ENCODE measurements around the gene COL11A1. TPM values are rescaled to one million over a fixed set of nuclear protein-coding genes. Genes with fewer than 3 reads are reported as not detected.

Gene COL11A1
- total and polyA plus RNA-seq, 2 experiments from 2014 or later: 37.4 to 56.7 TPM

GRCh38 chr1:103120981-103121380 is 12.7 kb upstream of the COL11A1 start:
- DNase-seq (ENCODE audit: low read depth in 1 of 2, low spot score in 1 of 2): no peak
- H3K27ac ChIP-seq: no peak overlapping the region
- H3K9me3 ChIP-seq (ENCODE audit: low read depth): no peaks in the 10 kb centered on the region
- H3K4me1 ChIP-seq (ENCODE audit: low read depth): no peaks in the 10 kb centered on the region
- no peaks in the 10 kb centered on the region for H3K36me3 ChIP-seq
- H3K4me3 ChIP-seq: no peak overlapping the region
- TF ChIP-seq CTCF (IDR thresholded peaks at IDR 0.05; ENCODE audit: low read depth, low read length): no peak
- no peaks in the 10 kb centered on the region for H3K27me3 ChIP-seq

DNA sequence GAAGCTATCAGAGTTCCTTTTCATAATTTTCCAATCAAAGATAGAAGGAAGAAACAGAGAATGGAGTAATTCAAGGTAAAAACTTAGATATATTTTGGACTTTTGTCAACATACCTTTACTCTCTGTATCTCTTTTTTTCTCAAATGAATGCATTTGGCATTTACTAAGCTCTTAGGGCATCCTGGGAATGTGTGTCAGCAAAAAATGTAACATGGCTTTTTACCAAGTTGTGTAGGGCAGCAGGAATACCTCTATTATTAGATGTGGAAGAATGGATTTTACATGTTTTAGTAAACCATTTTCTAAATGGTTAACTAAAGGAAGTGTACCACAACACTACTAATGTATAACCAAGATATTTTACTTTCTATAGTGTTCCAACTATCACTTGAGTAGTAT is 4.2 kb upstream of the COL11A1 start:
- peaks cover 4% of the 10 kb centered on the region for H3K4me1 ChIP-seq (ENCODE audit: low read depth)
- no peak overlapping the region for H3K27ac ChIP-seq
- no peaks in the 10 kb centered on the region for H3K9me3 ChIP-seq (ENCODE audit: low read depth)
- no peak overlapping the region for H3K4me3 ChIP-seq
- DNase-seq (ENCODE audit: low read depth in 1 of 2, low spot score in 1 of 2): no peak
- no peaks in the 10 kb centered on the region for H3K36me3 ChIP-seq
- TF ChIP-seq CTCF (IDR thresholded peaks at IDR 0.05; ENCODE audit: low read depth, low read length): no peak
- H3K27me3 ChIP-seq: no peaks in the 10 kb centered on the region

- H3K4me3 ChIP-seq: no peak overlapping the region
- H3K36me3 ChIP-seq: no peaks in the 10 kb centered on the region
- no peak overlapping the region for H3K27ac ChIP-seq
- H3K27me3 ChIP-seq: no peaks in the 10 kb centered on the region
- no peaks in the 10 kb centered on the region for H3K9me3 ChIP-seq (ENCODE audit: low read depth)
- TF ChIP-seq CTCF (IDR thresholded peaks at IDR 0.05; ENCODE audit: low read depth, low read length): no peak
- DNase-seq (ENCODE audit: low read depth in 1 of 2, low spot score in 1 of 2): no peak
- peaks cover 4% of the 10 kb centered on the region for H3K4me1 ChIP-seq (ENCODE audit: low read depth)
Measured at GRCh38 chr1:103111926-103112325, 3.6 kb upstream of the COL11A1 start.

DNA sequence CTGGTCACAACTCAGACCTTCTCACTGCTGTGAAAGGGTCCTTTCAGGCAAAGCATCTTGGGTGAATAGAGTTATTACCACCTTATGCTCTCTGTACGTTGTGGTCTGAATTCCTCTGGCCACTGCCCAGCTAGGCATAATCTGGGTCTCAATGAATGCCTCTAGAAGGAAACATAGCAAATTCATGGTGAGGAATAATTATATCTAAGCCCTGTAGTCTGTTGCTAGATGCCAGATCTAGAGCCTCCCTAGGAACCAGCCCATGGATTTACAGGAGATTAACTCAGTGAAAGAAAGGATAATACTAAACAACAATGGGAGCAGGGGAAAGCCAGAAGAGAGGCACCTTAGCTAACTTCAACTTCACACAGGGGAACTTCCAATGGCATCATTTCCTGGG is 2.4 kb upstream of the COL11A1 start:
- Histone ChIP-seq H3K36me3 (no peaks in the 10 kb centered on the region), H3K4me3 (no peak overlapping the region), H3K4me1 (ENCODE audit: low read depth) (peaks cover 4% of the 10 kb centered on the region), H3K9me3 (ENCODE audit: low read depth) (no peaks in the 10 kb centered on the region), H3K27ac (no peak overlapping the region), H3K27me3 (no peaks in the 10 kb centered on the region)
- no peak for DNase-seq (ENCODE audit: low read depth in 1 of 2, low spot score in 1 of 2)
- no peak for TF ChIP-seq CTCF (IDR thresholded peaks at IDR 0.05; ENCODE audit: low read depth, low read length)

- no peaks in the 10 kb centered on the region for H3K27me3 ChIP-seq
Measured at GRCh38 chr1:103109311-103109920, 1.1 kb upstream of the COL11A1 start.

More at GRCh38 chr1:103109311-103109920, 1.1 kb upstream of the COL11A1 start:
- Histone ChIP-seq H3K36me3 (no peaks in the 10 kb centered on the region), H3K4me3 (peak overlapping the region; percentile 62), H3K27ac (peak overlapping the region; percentile 74), H3K9me3 (ENCODE audit: low read depth) (no peaks in the 10 kb centered on the region), H3K4me1 (ENCODE audit: low read depth) (peaks cover 12% of the 10 kb centered on the region)
- peak in 1 of 2 donors; percentile 12 for DNase-seq (ENCODE audit: low read depth in 1 of 2, low spot score in 1 of 2)
- no peak for TF ChIP-seq CTCF (IDR thresholded peaks at IDR 0.05; ENCODE audit: low read depth, low read length)
